GM18870 (cell line): ENCODE data around the gene IGFALS.

Experiments used
- ATAC-seq: cut with Tn5 transposase; IDR thresholded peaks from one replicate; pipeline ENCODE4 v1.9.1; 2021; ENCODE audit warnings: moderate library complexity; ENCODE audit not compliant: unreplicated experiment

The IGFALS gene

DNA sequence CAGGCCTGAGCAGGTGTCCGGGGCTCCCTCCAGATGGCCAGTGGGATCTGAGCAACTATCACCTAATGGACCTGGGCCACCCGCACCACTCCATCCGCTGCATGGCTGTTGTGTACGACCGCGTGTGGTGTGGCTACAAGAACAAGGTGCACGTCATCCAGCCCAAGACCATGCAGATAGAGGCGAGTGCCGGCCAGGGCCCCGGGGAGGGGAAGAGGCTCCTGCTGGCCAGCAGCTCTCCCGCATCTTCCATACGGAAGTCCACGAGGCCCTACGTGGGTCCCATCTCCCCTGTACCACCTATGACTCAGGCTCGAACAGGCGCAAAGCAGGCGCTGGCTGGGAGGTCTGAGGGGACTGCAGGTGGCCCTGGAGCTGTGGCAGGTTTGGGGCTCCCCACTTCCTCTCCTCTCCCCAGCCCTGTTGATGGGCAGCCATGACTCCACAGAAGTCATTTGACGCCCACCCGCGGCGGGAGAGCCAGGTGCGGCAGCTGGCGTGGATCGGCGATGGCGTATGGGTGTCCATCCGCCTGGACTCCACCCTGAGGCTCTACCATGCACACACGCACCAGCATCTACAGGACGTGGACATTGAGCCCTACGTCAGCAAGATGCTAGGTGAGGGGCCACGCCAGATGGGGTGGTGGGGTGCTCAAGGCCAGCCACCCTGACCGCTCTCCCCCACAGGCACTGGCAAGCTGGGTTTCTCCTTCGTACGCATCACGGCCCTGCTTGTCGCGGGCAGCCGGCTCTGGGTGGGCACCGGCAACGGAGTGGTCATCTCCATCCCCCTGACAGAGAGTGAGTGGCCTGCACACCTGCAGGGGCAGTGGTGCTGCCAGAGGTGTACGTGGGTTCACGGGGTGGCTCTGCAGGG lies 26.1 kb downstream of the IGFALS start:
- ATAC-seq: no peak

DNA sequence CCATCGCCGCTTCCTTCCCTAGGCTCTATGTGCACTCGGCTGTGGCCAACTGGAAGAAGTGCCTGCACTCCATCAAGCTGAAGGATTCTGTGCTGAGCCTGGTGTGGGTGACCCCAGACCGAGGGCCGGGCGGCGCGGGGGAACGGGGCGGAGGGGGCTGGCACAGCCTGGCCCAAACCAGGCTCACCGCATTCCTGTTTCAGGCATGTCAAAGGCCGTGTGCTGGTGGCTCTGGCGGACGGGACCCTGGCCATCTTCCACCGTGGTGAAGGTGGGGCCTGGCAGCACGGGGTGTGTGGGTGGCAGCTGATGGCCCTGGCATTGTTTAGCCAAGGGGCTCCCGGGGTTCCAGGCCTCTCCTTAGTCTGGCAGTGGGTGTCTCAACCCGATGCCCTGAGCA lies 26.8 kb downstream of the IGFALS start:
- ATAC-seq: no peak

DNA sequence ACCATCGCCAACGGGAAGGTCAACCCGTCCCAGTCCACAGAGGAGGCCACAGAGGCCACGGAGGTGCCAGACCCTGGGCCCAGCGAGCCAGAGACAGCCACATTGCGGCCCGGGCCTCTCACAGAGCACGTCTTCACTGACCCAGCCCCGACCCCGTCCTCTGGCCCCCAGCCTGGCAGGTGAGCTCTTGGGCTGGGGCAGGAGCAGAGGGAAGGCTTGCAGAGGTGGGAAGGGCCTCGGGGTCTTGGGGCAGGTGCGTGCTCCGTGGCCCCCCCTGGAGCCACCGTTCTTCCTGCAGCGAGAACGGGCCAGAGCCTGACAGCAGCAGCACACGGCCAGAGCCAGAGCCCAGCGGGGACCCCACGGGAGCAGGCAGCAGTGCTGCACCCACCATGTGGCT lies 27.3 kb downstream of the IGFALS start:
- ATAC-seq: no peak

GRCh38 chr16:1765826-1766225 lies 27.7 kb downstream of the IGFALS start:
- ATAC-seq: no peak

DNA sequence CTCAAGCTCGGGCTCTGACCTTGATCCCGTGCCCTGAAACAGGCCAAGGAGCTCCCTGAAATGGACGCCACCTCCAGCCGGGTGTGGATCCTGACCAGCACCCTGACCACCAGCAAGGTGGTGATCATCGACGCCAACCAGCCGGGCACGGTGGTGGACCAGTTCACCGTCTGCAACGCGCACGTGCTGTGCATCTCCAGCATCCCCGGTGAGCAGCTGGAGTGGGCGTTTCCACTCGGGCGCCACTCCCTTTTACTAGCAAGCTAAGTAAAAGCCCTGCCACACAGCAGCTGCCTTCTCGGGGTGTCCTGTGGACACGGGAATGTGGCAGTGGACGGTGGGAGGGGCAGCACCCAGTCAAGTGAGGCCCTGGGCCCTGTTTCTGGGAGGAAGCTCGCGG lies 28.5 kb downstream of the IGFALS start:
- no peak for ATAC-seq

DNA sequence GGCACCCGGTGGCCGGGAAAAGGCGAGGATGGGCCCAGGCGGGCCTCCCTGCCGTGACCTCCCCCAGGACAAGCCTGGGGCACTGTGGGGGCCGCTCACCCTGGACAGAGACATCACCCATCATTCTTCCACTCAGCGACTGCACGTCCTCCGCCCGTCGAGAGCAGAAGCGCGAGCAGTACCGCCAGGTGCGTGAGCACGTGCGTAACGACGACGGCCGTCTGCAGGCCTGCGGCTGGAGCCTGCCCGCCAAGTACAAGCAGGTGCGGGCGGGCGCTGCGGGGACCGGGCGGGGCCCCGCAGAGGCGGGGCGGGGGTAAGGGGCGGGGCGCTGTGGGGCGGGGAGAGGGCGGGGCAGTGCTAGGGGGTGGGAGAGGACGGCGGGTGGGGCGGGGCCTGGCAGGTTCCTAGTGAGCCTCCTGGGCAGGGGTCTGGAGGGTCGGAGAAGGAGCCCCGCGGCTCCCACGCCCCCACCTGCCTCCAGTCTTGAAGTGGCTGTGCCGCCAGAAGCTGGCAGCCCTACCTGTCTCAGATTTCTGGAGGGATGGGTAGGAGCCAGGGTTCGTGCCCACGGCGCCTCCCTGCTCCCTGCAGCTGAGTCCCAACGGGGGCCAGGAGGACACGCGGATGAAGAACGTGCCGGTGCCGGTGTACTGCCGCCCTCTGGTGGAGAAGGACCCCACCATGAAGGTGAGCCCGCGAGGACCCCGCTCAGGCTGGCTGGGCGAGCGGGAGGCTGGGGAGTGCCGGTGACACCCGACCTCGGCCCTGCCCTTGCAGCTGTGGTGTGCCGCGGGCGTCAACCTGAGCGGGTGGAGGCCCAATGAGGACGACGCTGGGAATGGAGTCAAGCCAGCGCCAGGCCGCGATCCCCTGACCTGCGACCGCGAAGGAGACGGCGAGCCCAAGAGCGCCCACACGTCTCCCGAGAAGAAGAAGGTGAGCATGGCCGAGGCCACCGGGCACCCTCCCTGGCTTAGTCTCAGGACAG lies 29.7 kb downstream of the IGFALS start:
- no peak for ATAC-seq

GRCh38 chr16:1762879-1763520 lies 30.5 kb downstream of the IGFALS start:
- ATAC-seq: no peak

DNA sequence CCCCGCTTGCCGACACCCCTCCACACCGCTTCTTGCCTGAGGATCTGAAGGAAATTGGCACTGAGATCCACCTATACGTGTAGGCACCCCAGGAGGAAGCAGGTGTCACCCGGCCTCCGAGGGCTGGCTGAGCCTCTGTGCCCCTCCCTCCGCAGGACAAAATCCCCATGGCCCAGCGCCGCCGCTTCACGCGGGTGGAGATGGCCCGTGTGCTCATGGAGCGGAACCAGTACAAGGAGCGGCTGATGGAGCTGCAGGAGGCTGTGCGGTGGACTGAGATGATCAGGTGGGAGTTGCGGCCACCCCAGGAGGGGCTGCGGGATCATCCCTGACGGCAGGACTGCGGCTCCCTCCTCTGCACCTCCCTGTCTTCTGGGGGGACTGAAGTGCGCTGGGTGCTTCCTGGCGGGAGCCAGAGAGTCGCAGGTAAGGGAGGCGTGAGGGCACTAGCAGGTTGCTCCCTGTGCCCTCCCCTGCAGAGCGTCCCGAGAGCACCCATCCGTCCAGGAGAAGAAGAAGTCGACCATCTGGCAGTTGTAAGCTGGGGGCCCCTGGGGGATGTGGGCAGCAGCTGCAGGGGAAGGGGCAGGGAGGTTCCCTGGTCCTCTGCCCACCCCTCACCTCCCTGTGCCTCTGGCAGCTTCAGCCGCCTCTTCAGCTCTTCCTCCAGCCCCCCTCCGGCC lies 31.2 kb downstream of the IGFALS start:
- no peak for ATAC-seq

GRCh38 chr16:1761751-1762150 lies 31.8 kb downstream of the IGFALS start:
- ATAC-seq: no peak

GRCh38 chr16:1760911-1761310 lies 32.6 kb downstream of the IGFALS start:
- ATAC-seq: no peak

DNA sequence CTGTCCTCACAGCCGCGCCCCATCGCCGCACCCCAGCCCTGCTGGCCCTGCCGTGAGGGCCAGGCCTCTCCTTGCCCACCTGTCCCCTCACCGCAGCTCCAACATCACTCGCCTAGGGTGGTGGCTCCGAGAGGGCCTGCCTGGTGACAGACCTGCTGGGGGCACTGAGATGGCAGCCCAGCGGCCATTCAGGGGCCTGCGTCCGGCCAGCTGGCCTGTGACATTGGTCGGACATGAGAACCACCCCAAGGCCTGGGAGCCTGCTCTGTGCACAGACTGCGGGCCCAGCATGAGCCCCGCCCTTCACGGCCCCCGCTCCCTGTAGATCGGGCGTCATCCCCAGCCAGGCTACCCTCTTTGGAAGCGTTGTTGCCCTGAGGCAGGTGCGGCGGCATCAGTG lies 34.0 kb downstream of the IGFALS start:
- no peak for ATAC-seq

GRCh38 chr16:1758923-1759322 lies 34.6 kb downstream of the IGFALS start:
- ATAC-seq: no peak

DNA sequence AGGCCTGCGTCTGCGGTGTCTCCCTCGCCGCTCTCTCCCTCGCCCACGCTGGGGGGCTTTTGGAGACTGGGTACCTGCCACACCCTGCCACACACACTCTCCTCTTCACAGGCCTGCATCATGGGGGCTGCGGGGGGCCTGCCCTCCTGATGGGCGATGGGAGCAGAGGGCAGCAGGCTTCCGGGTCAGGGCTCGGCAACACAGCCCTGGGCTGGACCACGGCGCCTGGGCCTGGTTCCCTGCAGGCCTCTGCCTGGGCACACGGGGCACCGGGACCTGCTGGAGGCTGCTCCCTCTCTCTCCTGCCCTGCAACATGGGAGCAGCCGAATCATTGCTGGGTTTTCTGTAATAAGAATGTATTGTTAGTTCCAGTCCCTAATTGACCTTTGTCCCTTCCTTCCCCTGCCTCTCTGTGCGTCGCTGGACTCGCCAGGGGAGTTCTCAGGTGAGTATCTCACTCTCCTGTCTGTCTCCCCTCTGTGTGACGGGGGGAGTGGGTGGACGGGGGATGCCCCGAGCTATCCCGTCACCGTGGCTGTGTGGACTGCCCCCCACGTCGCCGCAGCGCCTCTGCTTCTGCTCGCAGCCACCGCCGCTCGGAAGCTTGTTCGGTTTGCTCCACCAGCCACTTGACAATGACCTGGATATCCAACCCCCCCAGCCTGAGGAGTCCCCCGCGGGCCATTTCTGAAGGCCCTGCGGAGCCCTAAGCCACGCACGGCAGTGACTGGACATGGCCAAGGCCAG lies 35.6 kb downstream of the IGFALS start:
- no peak for ATAC-seq

DNA sequence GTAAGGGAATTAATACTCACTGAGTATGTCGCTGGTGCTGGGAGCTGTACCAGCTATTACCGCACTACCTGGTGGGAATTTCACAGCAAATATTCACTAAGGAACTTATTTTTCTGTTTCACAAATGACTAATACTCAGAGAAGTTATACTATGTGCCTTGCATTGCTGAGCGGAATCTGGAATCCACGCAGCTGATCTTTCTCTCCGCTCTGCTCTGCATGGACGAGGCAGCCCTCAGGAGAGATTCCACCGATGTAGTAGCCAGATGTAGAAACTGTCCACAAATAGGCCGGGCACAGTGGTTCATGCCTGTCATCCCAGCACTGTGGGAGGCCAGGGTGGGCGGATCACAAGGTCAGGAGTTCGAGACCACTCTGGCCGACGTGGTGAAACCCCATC lies 39.3 kb downstream of the IGFALS start:
- ATAC-seq: no peak

DNA sequence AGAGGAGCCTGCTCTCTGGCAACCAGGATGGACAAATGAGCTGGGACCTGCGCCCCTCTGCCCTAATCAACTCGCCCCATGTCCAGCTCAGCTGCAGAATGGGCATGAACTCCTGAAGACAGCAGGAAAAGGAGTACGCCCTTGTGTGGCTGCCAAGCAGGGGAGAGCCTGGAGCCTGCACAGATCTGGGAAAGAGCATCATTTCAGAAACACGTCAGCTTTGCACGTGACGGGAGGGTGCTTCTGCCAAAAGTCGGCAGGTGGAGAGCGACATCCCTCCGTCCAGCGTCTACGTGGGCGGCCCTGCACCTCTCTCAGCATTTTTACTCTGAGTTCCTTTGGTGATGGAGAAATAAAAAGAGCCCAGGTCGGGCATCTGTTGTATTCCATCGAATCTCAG lies 40.7 kb downstream of the IGFALS start:
- ATAC-seq: no peak

- ATAC-seq: no peak
Observed at GRCh38 chr16:1751946-1752345, 41.6 kb downstream of the IGFALS start.

DNA sequence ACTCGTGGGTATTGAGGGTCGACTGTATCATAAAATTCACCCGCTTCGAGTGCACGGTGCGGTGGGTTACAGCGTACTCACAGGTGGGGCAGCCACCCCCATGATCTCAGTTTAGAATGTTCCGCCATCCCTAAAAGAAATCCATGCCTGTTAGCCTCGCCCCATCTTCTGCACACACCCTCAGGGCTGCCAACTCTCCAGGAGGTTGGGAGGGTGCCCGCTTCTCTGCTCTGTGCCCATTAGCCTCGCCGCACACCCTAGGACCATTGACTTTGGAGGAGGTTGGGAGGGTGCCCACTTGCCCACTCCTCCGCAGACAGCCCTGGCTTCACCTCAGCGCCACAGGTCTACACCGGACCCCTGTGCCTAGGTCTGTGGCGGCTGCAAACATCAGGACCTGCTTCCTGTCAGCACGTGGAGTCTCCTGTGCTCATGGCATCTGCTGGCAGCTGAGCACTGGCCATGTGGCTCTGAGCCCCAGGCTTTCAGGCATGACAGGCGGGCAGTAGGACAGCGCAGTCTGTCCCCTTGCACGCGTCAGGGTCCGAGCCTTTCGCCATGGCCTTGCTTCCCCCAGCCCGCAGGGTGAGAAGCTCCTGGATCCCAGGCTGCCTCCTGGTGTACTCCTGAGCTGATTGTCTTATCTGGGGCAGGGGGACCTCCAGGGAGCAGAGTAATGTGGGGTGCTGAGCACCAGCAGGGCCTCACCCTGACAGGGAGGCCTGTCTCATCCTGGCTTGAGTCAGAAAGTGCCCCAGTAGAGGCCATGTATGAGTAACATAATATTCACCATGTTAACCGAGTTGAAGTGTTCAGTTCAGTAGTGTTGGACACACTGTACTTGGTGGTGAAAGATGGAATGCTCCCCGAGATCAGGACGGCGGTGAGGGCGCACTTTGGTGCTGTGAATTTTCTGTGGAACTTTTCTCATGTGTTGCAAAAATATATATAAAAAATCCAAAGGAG lies 44.1 kb downstream of the IGFALS start:
- no peak for ATAC-seq

DNA sequence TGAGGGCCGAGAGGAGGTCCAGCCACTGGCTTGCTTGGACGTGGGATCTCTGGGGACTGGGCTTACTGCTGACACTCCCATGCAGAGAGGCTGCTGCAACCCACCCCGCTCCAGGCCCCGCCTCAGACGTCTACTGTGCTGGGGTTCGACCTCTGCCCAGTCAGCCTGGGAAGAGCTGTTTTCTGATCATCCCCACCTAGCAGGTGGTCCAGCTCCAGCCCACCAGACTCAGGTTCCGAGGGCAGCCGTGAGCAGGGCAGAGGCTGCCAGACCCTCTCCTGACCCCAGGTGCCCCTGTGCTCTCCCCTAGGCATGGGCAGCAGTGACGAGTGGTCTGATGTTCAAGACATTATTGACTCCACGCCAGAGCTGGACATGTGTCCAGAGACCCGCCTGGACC lies 45.6 kb downstream of the IGFALS start:
- no peak for ATAC-seq

- no peak for ATAC-seq
Observed at GRCh38 chr16:1746693-1747195, 46.8 kb downstream of the IGFALS start.
